Bronchial epithelial cell (primary cell): Measurements from ENCODE around the gene STAT4. TPM values are rescaled to one million over a fixed set of nuclear protein-coding genes. Genes with fewer than 3 reads are reported as not detected.

ENCODE experiments used
- DNase-seq: peaks from one replicate; pipeline ENCODE4 v3.0.0-alpha.2; 2010; ENCODE audit warnings: low read depth
- FAIRE-seq: peaks from 2 replicates; lab custom pipeline; 2011; peaks lifted over from hg19 to GRCh38; lab: Jason Lieb, UNC
- H3K27me3 ChIP-seq: 2 replicates; pipeline ENCODE4 v1.5.1; 2011; ENCODE audit warnings: low read length; ENCODE audit not compliant: control insufficient read depth, insufficient read depth
- H3K36me3 ChIP-seq: 2 replicates; pipeline ENCODE4 v1.5.1; 2011; ENCODE audit warnings: low read length; ENCODE audit not compliant: control insufficient read depth, insufficient read depth
- H3K4me3 ChIP-seq: 2 replicates; pipeline ENCODE4 v1.5.1; 2011; ENCODE audit warnings: mild to moderate bottlenecking, low read depth, low read length, control low read depth
- total RNA-seq: library from RNA; depleted of rRNA; stranded (reverse); fragments of >200 nt; gene quantifications from 2 replicates; pipeline ENCODE4 v1.2.1, GENCODE V29; 2014
- TF ChIP-seq, protein P1 (sequence below): IDR thresholded peaks from 2 replicates; pipeline ENCODE4 v1.5.1; 2011; ENCODE audit warnings: mild to moderate bottlenecking, moderate library complexity, low read length, control low read depth, inconsistent platforms; ENCODE audit not compliant: insufficient read depth, severe bottlenecking

The STAT4 gene
- total RNA-seq, 1 donor from 2014 or later, result 7.1 TPM

DNA sequence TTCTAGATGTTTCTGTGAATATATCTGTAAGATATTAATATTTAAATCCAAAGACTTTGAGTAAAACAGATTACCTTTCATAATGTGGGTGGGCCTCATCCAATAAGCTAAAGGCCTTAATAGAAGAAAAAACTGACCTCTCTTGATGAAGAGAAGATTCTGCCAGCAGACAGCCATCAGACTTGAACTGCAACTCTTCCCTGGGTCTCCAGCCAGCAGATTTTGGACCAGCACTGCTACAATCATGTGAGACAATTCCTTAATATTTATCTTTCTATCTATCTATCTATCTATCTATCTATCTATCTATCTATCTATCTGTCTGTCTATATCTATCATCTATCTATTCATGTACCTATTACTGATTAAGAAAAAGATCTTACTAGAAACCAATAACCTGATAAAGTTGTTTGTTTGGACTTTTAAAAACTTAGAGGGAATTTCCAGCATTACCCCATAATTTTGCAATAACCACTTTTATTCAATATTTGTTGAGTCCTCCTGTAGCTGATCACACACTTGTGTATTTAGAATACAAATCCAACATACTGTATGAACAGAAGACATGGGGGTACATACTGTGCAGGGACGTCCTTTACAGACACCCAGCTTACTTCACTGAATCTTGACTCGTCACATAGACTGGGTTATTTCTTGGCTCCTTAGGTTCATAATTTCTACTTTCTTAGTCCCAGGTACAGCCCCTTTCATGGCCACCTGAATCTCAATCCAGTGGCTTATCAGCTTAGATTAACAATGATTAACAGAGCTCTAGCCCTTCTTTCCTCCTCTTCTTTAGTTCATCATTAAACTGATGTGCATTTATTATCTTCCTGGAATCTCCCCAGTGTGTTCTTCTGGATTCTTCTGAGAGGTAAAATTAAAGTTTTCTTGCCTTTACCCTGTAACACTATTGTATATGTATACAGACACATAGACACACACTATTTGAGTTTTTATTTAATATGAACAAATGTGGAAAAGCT lies 27.2 kb upstream of the STAT4 start:
- no peaks in the 10 kb centered on the region for H3K36me3 ChIP-seq
- H3K27me3 ChIP-seq, result no peaks in the 10 kb centered on the region
- TF ChIP-seq, protein P1, sequence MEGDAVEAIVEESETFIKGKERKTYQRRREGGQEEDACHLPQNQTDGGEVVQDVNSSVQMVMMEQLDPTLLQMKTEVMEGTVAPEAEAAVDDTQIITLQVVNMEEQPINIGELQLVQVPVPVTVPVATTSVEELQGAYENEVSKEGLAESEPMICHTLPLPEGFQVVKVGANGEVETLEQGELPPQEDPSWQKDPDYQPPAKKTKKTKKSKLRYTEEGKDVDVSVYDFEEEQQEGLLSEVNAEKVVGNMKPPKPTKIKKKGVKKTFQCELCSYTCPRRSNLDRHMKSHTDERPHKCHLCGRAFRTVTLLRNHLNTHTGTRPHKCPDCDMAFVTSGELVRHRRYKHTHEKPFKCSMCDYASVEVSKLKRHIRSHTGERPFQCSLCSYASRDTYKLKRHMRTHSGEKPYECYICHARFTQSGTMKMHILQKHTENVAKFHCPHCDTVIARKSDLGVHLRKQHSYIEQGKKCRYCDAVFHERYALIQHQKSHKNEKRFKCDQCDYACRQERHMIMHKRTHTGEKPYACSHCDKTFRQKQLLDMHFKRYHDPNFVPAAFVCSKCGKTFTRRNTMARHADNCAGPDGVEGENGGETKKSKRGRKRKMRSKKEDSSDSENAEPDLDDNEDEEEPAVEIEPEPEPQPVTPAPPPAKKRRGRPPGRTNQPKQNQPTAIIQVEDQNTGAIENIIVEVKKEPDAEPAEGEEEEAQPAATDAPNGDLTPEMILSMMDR, result no peak
- no peak overlapping the region for H3K4me3 ChIP-seq
- DNase-seq (no peak), FAIRE-seq (no peak)

GRCh38 chr2:191176801-191177438 lies 26.1 kb upstream of the STAT4 start:
- no peaks in the 10 kb centered on the region for H3K27me3 ChIP-seq
- no peak for FAIRE-seq
- no peaks in the 10 kb centered on the region for H3K36me3 ChIP-seq
- H3K4me3 ChIP-seq, result no peak overlapping the region
- TF ChIP-seq, protein P1, result no peak
- no peak for DNase-seq

GRCh38 chr2:191176305-191176704 lies 25.5 kb upstream of the STAT4 start:
- TF ChIP-seq, protein P1, result no peak
- H3K4me3 ChIP-seq, result no peak overlapping the region
- no peak for FAIRE-seq
- no peak for DNase-seq
- H3K27me3 ChIP-seq, result no peaks in the 10 kb centered on the region
- H3K36me3 ChIP-seq, result no peaks in the 10 kb centered on the region

GRCh38 chr2:191174442-191174841 lies 23.6 kb upstream of the STAT4 start:
- no peak for FAIRE-seq
- TF ChIP-seq, protein P1, result no peak
- DNase-seq, result no peak
- no peak overlapping the region for H3K4me3 ChIP-seq
- no peaks in the 10 kb centered on the region for H3K27me3 ChIP-seq
- no peaks in the 10 kb centered on the region for H3K36me3 ChIP-seq

DNA sequence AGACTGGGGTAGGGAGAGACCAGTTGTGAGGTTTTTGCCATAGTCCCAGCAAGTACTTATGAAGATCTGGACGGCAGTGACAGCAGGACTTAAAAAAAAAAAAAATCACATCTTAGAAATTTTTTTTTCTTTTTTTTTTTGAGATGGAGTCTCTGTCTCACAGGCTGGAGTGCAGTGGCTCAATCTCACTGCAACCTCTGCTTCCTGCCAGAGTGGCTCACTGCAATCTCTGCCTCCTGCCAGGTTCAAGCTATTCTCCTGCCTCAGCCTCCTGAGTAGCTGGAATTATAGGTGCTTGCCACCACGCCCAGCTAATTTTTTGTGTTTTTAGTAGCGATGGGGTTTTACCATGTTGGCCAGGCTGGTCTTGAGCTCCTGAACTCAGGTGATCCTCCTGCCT lies 22.4 kb upstream of the STAT4 start:
- TF ChIP-seq, protein P1, result no peak
- no peak for FAIRE-seq
- DNase-seq, result no peak
- H3K4me3 ChIP-seq, result no peak overlapping the region
- no peaks in the 10 kb centered on the region for H3K36me3 ChIP-seq
- no peaks in the 10 kb centered on the region for H3K27me3 ChIP-seq
